GM18526 (cell line): ENCODE data around the gene PTX3.

Source experiments
- POLR2A ChIP-seq: IDR thresholded peaks from 3 replicates; pipeline ENCODE4 v1.6.1; 2011; ENCODE audit not compliant: insufficient read length; ENCODE audit errors: extremely low read depth

Gene PTX3

GRCh38 chr3:157412323-157412855, 24.3 kb upstream of the PTX3 start:
- no peak for TF ChIP-seq POLR2A

GRCh38 chr3:157414861-157415260, 21.8 kb upstream of the PTX3 start:
- TF ChIP-seq POLR2A: no peak

- no peak for TF ChIP-seq POLR2A
Measured at GRCh38 chr3:157416347-157417087, 20.1 kb upstream of the PTX3 start.

GRCh38 chr3:157417247-157417646, 19.4 kb upstream of the PTX3 start:
- no peak for TF ChIP-seq POLR2A

GRCh38 chr3:157418104-157418503, 18.5 kb upstream of the PTX3 start:
- no peak for TF ChIP-seq POLR2A

GRCh38 chr3:157420606-157421130, 16.0 kb upstream of the PTX3 start:
- TF ChIP-seq POLR2A: no peak

GRCh38 chr3:157423337-157423736, 13.3 kb upstream of the PTX3 start:
- no peak for TF ChIP-seq POLR2A

- TF ChIP-seq POLR2A: no peak
Measured at GRCh38 chr3:157427901-157428300, 8.7 kb upstream of the PTX3 start.

- no peak for TF ChIP-seq POLR2A
Measured at GRCh38 chr3:157428853-157429252, 7.8 kb upstream of the PTX3 start.

GRCh38 chr3:157429708-157430107, 6.9 kb upstream of the PTX3 start:
- TF ChIP-seq POLR2A: no peak

GRCh38 chr3:157438194-157438730, 1.6 kb downstream of the PTX3 start:
- TF ChIP-seq POLR2A: no peak

- TF ChIP-seq POLR2A: no peak
Measured at GRCh38 chr3:157441102-157441624, 4.5 kb downstream of the PTX3 start.

GRCh38 chr3:157442729-157443128, 6.1 kb downstream of the PTX3 start:
- no peak for TF ChIP-seq POLR2A

- TF ChIP-seq POLR2A: no peak
Measured at GRCh38 chr3:157443905-157444796, 7.5 kb downstream of the PTX3 start.

GRCh38 chr3:157444797-157445184, 8.1 kb downstream of the PTX3 start:
- TF ChIP-seq POLR2A: no peak
